Upper lobe of left lung (tissue), 6 donors: Measurements from ENCODE around the gene FAM174C. TPM values are rescaled to one million over a fixed set of nuclear protein-coding genes. Genes with fewer than 3 reads are reported as not detected.

Source experiments
- ATAC-seq, 2 donors: fragments of 200-7000 bp; cut with Tn5 transposase; one replicate each; pipeline ENCODE4 v1.9.1; 2022; ENCODE audit warnings: mild to moderate bottlenecking in 2 of 2, moderate library complexity in 2 of 2; ENCODE audit not compliant: low FRiP score in 2 of 2
- DNase-seq, 2 donors: peaks; one replicate each; pipeline ENCODE4 v3.0.0-alpha.2; 2019 to 2020
- H3K27ac ChIP-seq, 4 donors: fragments of 200-600 bp; sonication (generic); one replicate each; pipeline ENCODE4 v1.5.1; 2016 to 2019
- H3K27me3 ChIP-seq, 4 donors: fragments of 200-600 bp; sonication (generic); one replicate each; pipeline ENCODE4 v1.5.1; 2017 to 2019
- H3K36me3 ChIP-seq, 4 donors: fragments of 200-600 bp; sonication (generic); one replicate each; pipeline ENCODE4 v1.5.1; 2016 to 2019
- H3K4me1 ChIP-seq, 4 donors: fragments of 200-600 bp; sonication (generic); one replicate each; pipeline ENCODE4 v1.5.1; 2018 to 2019
- H3K4me3 ChIP-seq, 4 donors: fragments of 200-600 bp; sonication (generic); one replicate each; pipeline ENCODE4 v1.5.1; 2017 to 2019; ENCODE audit warnings: mild to moderate bottlenecking in 2 of 4, moderate library complexity in 1 of 4
- H3K9me3 ChIP-seq, 4 donors: fragments of 200-600 bp; sonication (generic); one replicate each; pipeline ENCODE4 v1.5.1; 2018 to 2019
- EP300 ChIP-seq, 4 donors: sonication (generic); formaldehyde crosslinking; IDR thresholded peaks; one replicate each; pipeline ENCODE4 v1.5.1; 2017; ENCODE audit warnings: antibody characterized with exemption in 4 of 4, control low read depth in 2 of 4
- POLR2A ChIP-seq, 4 donors: fragments of 450-650 bp; IDR thresholded peaks; one replicate each; pipeline ENCODE4 v1.5.1; 2016 to 2017; ENCODE audit warnings: antibody characterized with exemption in 4 of 4, mild to moderate bottlenecking in 2 of 4
- POLR2AphosphoS5 ChIP-seq, 2 donors: sonication (generic); formaldehyde crosslinking; IDR thresholded peaks; one replicate each; pipeline ENCODE4 v1.5.1; 2017; ENCODE audit warnings: antibody characterized with exemption in 2 of 2
- WGBS, 2 donors: methylation state at CpG; one replicate each; pipeline ENCODE4 v1.1.5; 2017 to 2018; 5-methylcytosine and 5-hydroxymethylcytosine counted together
- total RNA-seq, 6 donors: library from RNA; depleted of rRNA in 4 of 6; stranded (reverse); fragments of >200 nt in 4 of 6; gene quantifications; one replicate each; pipeline versions ENCODE4 v1.1.0 to v1.2.1, GENCODE V29; 2016 to 2021
- TF ChIP-seq, protein P1 (sequence below), 6 experiments: fragments of 450-650 bp in 4 of 6; fragments of 200-600 bp in 2 of 6; sonication (generic) in 2 of 6; IDR thresholded peaks; one replicate each; pipeline ENCODE4 v1.5.1; 2016 to 2019; ENCODE audit warnings: antibody characterized with exemption in 6 of 6
- donor health status: DM: no; HTN: no; CAD: no; lungs with moderate emphysema.
- donor health status: DM: no; HTN: yes; CAD: no; lungs with severe emphysema.

The FAM174C gene
- total RNA-seq, 6 donors from 2014 or later, result 43.0 to 85.3 (median 59.6) TPM

DNA sequence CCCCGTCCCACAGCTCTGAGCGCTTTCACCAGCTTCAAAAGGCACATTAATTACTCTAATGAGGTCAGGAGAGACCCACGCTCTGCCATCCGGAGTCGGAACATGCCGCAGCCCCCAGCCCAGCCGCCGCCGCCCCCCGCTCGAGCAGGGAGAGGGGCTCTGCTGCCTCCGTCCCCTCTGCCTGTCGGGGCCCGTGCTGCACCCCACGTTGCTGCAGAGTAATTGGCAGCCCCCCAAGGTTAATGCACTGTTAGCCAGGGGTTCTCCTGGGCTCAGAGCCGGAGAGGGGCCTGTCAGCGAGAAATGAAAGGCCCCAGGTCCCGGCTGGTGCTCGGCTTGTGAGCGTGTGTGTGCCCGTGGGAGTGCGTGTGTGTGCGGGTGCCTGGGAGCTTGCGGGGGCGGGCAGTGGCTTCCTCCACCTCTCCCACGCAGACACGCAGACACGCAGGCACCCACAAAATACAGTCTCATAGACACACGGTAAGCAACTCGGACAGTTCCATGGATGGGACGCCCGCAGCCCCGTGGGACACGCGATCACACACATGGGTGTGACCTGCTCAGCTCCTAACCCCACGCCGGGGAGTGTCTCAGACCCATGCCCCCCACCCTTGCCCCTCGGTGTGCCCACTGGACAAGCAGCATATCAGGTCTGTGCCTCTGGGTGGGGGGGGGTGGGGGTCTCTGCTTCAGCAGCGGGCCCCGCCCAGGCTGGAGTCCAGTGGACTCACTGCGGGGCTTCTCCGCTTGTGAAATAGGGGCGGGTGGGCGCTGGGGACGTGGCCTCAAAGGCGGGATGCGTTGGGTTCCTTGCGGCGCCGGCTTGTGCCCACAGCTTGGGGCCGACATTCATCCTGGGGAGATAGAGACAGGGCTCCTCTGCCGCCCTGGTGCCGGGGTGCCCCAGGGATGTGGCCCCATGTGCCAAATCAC, 5.6 kb downstream of the FAM174C start:
- no peaks in the 10 kb centered on the region for H3K9me3 ChIP-seq
- H3K36me3 ChIP-seq, result peaks cover 5 to 17% (median 9%) of the 10 kb centered on the region in 4 donors
- ATAC-seq (no peak), DNase-seq (peak in 1 of 2 donors; percentile 87)
- H3K4me1 ChIP-seq, result peaks cover 10 to 19% (median 11%) of the 10 kb centered on the region in 4 donors
- no peak overlapping the region for H3K27ac ChIP-seq
- H3K27me3 ChIP-seq, result peaks cover 0 to 26% (median 12%) of the 10 kb centered on the region in 4 donors
- no peak overlapping the region for H3K4me3 ChIP-seq
- 93 to 98% methylated on average over 10 to 45 of the region's 53 CpGs for WGBS, 2 donors
- TF ChIP-seq EP300 (IDR thresholded peaks at IDR 0.05) (no peak), POLR2AphosphoS5 (IDR thresholded peaks at IDR 0.05) (no peak), POLR2A (IDR thresholded peaks at IDR 0.05) (no peak)
- TF ChIP-seq, protein P1, sequence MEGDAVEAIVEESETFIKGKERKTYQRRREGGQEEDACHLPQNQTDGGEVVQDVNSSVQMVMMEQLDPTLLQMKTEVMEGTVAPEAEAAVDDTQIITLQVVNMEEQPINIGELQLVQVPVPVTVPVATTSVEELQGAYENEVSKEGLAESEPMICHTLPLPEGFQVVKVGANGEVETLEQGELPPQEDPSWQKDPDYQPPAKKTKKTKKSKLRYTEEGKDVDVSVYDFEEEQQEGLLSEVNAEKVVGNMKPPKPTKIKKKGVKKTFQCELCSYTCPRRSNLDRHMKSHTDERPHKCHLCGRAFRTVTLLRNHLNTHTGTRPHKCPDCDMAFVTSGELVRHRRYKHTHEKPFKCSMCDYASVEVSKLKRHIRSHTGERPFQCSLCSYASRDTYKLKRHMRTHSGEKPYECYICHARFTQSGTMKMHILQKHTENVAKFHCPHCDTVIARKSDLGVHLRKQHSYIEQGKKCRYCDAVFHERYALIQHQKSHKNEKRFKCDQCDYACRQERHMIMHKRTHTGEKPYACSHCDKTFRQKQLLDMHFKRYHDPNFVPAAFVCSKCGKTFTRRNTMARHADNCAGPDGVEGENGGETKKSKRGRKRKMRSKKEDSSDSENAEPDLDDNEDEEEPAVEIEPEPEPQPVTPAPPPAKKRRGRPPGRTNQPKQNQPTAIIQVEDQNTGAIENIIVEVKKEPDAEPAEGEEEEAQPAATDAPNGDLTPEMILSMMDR (IDR thresholded peaks at IDR 0.05), result no peak

DNA sequence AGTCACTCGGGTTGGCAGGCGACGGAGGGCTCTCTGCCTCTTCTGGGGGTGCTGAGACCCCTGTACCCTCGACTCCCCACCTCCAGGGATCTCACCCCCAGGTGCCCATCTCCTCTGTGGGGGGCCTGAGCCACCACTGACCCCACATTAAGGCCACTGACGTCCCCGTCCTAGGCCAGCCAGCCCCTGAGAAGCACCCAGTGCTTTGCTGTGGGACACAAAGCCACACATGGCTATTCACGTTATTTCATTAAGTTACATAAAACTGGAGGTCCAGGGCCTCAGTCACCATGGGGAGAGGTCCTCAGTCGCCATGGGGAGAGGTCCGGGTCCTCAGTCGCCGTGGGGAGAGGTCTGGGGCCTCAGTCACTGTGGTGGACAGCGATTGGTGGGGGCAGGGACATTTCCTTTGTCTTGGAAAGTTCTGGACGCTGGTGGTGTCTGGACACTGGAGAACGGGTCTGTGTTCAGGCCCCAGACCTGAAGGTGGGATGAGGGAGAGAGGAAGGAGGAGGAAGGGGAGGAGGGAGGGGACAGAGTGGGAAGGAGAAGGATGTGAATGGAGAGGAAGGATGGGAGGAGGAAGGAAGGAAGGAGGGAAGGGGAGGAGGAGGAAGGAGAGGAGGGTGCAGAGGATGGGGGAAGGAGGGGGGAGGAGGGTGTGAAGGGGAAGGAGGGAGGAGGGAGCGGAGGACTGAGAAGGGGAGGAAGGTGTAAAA, 6.4 kb downstream of the FAM174C start:
- ATAC-seq (no peak), DNase-seq (no peak)
- TF ChIP-seq POLR2AphosphoS5 (IDR thresholded peaks at IDR 0.05) (no peak), EP300 (IDR thresholded peaks at IDR 0.05) (no peak), POLR2A (IDR thresholded peaks at IDR 0.05) (no peak)
- TF ChIP-seq, protein P1 (IDR thresholded peaks at IDR 0.05), result no peak
- peaks cover 5 to 17% (median 9%) of the 10 kb centered on the region in 4 donors for H3K36me3 ChIP-seq
- no peak overlapping the region for H3K27ac ChIP-seq
- H3K9me3 ChIP-seq, result no peaks in the 10 kb centered on the region
- WGBS, 2 donors, result 64 to 69% methylated on average over 12 to 14 of the region's 15 CpGs
- peaks cover 0 to 34% (median 14%) of the 10 kb centered on the region in 4 donors for H3K27me3 ChIP-seq
- H3K4me3 ChIP-seq, result no peak overlapping the region
- H3K4me1 ChIP-seq, result peaks cover 2 to 19% (median 8%) of the 10 kb centered on the region in 4 donors

DNA sequence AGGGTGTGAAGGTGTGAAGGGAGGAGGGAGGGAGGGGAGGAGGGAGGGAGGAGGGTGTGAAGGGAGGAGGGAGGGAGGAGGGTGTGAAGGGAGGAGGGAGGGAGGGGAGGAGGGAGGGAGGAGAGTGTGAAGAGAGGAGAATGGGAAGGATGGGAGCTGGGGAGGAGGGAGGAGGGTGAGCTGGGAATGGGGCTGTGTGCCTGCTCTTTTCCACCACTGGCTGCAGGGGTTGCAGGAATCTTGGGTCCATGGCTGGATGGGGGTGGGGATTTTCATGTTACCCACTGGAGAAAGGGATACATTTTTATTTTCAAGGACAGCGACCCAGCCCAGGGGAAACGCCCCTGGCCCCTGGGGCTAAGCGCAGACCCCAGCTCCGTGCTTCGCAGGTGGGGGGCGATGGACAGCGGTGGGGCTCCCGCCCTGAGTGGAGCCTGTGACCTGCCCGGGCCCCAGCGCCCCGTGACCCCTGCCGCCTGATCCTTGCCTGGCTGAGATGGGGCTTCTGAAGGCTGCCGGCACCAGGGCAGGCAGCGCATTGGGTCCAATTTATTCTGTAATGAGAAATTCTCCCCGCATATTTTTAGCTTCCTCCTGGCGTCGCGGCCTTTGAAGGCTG, 7.4 kb downstream of the FAM174C start:
- Histone ChIP-seq H3K36me3 (peaks cover 5 to 14% (median 9%) of the 10 kb centered on the region in 4 donors), H3K4me1 (peaks cover 3 to 22% (median 12%) of the 10 kb centered on the region in 4 donors), H3K9me3 (no peaks in the 10 kb centered on the region), H3K4me3 (no peak overlapping the region), H3K27ac (no peak overlapping the region), H3K27me3 (peaks cover 0 to 44% (median 19%) of the 10 kb centered on the region in 4 donors)
- WGBS, 2 donors, result 77 to 80% methylated on average over 10 to 18 of the region's 18 CpGs
- DNase-seq (peak in 1 of 2 donors; percentile 68), ATAC-seq (no peak)
- TF ChIP-seq, protein P1 (IDR thresholded peaks at IDR 0.05), result no peak
- TF ChIP-seq POLR2A (IDR thresholded peaks at IDR 0.05) (no peak), EP300 (IDR thresholded peaks at IDR 0.05) (no peak), POLR2AphosphoS5 (IDR thresholded peaks at IDR 0.05) (no peak)

DNA sequence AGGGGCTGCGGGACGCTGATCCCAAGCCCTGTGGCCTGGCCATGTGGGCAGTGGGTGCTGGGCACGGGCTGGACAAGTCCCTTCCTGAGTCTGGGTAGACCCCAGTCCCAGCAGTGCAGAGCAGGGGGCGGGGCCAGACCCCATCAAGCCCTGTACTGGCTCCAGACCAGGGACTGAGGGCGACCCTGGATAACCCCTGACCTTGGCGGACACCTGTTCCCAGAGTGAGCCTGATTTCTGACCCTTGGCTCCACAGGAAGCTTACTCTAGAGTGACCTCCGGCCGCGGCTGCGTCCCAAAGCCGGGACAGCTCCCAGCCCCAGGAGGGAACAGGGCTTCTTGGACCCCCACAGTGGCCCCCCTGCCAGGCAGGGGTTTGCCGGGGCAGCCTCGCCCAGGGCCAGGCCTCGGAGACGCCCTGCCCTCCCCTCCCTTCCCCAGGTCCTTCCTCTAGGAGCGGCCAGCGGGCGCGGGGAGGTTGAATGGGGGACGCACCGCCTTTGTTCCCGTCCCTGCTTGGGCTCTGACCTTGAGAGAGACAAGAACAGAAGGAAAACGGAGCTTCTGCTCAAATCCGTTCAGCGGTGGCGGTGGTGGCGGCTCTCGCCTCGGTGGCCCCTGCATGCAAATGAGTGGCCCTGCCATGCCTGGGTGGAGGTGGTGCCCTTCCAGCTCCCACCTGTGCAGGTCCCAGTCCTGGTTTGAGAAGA, 8.0 kb downstream of the FAM174C start:
- Histone ChIP-seq H3K27ac (no peak overlapping the region), H3K4me3 (no peak overlapping the region), H3K27me3 (peaks cover 0 to 49% (median 22%) of the 10 kb centered on the region in 4 donors), H3K36me3 (peaks cover 5 to 11% (median 9%) of the 10 kb centered on the region in 4 donors), H3K9me3 (no peaks in the 10 kb centered on the region), H3K4me1 (peaks cover 5 to 27% (median 14%) of the 10 kb centered on the region in 4 donors)
- TF ChIP-seq EP300 (IDR thresholded peaks at IDR 0.05), result no peak
- no peak for TF ChIP-seq POLR2A (IDR thresholded peaks at IDR 0.05)
- no peak for TF ChIP-seq POLR2AphosphoS5 (IDR thresholded peaks at IDR 0.05)
- TF ChIP-seq, protein P1 (IDR thresholded peaks at IDR 0.05), result no peak
- no peak for ATAC-seq
- 67 to 69% methylated on average over 14 to 25 of the region's 29 CpGs for WGBS, 2 donors
- DNase-seq, result peak in 1 of 2 donors; percentile 72
